GF-D8 (cell line): Measurements from ENCODE around the gene PMFBP1.
"Not testable (repeated sequence)": the region's sequence is repeated elsewhere in the genome, so short reads cannot be mapped to it uniquely, and the experiment has no call there.

ENCODE experiments used
- DNase-seq: peaks from one replicate; lab custom pipeline; 2025; lab: John Stamatoyannopoulos, UW

The PMFBP1 gene

DNA sequence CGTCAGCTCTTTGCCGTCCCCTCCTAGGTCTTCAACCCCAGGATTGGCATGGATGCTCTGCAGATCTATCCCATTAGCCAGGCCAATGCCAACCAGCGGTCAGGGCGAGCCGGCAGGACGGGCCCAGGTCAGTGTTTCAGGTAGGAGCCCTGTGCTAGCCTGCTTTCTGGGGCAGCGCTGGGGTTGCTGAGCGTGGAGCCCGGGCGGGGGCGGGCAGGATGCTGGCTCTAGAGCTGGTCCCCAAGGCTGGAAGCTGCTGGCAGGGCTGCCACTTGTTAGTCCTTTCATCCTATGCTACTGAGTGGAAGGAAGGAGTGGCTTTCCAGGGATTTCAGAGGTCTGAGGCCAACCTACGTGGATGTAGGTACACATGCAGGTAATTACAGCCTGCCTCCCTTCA lies 66.0 kb downstream of the PMFBP1 start:
- DNase-seq = no peak

DNA sequence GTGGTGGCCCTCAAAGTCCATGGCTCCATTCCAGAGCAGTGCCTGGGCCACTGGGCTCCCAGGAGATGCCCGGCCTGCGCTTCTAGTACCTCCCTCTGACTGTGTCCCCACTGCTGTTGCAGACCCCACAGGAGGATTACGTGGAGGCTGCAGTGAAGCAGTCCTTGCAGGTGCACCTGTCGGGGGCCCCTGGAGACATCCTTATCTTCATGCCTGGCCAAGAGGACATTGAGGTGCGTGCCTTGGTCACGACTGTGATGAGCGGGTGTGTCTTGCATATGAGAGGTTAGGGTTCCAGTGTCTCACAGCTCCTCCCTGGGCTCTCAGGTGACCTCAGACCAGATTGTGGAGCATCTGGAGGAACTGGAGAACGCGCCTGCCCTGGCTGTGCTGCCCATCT lies 67.0 kb downstream of the PMFBP1 start:
- no peak for DNase-seq

GRCh38 chr16:72101195-72101594 lies 70.8 kb downstream of the PMFBP1 start:
- DNase-seq = no peak

DNA sequence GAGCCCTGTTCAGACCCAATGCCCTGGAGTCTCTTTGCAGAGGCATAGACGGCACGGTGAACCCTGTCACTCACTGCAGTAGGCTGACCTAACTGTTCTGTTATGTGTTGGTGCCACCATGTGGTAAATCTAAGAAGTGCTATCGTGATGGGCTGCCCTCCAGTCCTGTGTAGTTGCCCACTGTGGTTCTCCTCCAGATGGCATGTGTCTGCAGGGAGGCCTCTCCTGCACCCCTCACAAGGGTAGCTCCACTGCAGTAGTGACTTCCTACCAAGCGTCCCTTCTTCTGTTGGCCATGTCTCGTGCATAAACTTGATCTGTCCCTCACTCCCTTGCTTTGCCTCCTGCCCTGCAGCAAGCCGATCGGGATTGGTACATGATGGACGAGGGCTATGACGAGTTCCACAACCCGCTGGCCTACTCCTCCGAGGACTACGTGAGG lies 72.6 kb downstream of the PMFBP1 start:
- no peak for DNase-seq

- DNase-seq = no peak
Observed at GRCh38 chr16:72098936-72099335, 73.0 kb downstream of the PMFBP1 start.

- no peak for DNase-seq
Observed at GRCh38 chr16:72094266-72094610, 77.7 kb downstream of the PMFBP1 start.

GRCh38 chr16:72093448-72094265 lies 78.3 kb downstream of the PMFBP1 start, which contains the start of the genes DHX38 and TXNL4B:
TSS of gene DHX38 (plus strand) at chr16:72093847. CDS start at chr16:72096158, 2,311 bp downstream.
TSS of gene TXNL4B (minus strand) at chr16:72093620. CDS start at chr16:72090749, 2,871 bp downstream.
- DNase-seq = peak; percentile 97

DNA sequence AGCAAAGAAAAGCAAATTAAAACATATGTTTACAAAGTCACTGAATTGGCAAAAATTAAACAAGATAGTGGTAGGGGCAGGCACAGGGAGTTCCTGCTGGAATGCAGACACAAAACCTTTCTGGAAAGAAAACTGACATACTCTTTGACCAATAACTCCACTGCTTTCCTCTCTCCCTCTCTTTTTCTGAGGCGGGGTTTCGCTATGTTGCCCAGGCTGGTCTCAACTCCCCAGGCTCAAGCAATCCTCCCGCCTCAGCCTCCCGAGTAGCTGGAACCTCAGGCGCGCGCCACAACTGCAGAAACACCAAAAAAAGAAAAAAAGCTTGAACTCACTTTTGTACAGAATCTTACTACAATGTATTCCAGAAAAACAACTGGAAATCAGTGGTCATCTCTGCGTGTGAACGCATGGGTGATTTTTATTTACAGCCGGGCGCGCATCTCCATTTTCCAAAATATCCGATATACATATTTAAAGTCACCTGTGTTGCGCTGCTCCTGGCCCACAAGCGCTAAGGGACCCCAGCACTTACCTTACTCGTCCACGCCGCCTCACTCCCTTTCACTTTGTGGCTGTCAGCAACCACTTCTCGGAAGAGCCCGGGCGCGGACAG lies 79.0 kb downstream of the PMFBP1 start:
- DNase-seq = no peak

DNA sequence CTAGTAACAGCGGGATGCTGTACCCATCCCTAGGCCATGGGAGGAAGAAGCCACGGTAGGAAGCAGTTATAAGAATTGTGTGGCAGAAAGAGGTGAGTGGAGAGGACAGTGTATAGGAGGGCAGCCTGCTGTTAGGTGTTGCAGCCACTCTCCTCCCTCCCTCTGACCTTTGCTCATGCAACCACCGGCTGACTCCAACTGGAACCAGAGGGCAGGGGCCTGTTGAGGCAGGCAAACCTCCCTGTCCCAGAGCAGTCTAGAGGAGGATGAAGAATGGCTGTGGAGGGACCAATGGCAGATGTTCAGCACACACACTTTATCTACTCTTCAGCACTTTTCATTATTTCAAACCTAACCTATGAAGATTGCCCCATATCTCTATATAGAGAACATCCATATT lies 80.7 kb downstream of the PMFBP1 start:
- DNase-seq = no peak

DNA sequence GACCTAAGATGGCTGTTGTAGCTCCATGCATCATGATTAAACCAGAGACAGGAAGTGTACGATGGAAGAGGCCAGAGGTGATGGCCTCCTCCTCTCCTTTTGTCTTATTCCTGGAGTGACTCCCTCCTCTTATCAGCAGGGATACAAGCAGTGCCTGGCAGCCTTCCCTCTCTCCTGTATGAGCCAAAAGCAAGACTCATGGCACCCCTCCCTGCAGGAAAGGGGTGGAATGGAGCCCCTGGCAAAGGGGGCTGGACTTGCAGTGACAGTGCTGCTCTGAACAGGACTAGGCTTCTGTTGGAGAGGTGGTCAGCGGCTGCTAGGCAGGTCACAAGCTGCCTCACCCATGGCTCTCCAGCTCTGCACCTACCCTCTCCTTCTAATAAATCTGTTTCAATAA lies 87.0 kb downstream of the PMFBP1 start:
- DNase-seq = no peak

DNA sequence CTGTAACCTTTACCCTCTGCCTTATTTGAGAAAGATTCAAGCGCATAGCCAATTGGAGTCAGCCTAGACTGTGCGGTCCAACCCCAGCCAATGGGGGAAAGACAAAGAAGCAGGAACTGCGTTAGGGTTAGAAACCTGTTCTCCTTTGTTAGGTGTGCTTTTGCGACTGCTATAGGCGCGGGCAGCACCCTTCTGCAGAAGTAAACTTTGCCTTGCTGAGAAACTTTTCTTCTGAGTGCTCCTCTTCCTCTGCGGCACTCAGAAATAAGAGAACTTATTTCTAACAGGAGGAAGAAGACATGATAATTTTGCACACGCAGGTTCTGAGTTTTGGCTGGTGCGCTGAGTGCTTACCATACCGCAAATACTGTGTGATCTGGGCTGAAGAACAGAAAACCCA lies 87.5 kb downstream of the PMFBP1 start:
- no peak for DNase-seq

DNA sequence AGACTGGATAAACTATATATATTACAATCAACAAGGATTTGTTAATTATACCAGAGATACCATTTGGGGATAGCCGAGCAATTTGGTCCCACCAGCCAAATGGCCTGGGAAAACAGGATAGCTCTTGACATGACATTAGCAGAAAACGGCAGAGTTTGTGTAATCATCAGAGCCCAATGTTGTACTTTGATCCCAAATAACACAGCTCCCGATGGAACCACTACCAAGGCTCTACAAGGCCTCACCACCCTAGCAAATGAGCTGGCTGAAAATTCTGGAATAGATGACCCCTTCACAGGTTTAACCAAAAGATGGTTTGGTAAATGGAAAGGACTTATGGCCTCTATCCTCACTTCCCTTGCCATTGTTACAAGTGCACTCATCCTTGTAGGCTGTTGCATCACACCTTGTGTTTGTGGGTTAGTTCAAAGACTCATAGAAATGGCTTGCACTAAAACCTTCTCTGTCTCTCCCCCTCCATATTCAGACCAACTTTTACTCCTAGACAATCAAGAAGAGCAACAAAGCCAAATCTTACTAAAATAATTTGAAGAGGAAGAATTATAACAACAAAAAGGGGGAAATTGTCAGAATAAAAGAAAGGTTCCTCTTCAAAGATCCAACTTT lies 88.1 kb downstream of the PMFBP1 start:
- DNase-seq = no peak

DNA sequence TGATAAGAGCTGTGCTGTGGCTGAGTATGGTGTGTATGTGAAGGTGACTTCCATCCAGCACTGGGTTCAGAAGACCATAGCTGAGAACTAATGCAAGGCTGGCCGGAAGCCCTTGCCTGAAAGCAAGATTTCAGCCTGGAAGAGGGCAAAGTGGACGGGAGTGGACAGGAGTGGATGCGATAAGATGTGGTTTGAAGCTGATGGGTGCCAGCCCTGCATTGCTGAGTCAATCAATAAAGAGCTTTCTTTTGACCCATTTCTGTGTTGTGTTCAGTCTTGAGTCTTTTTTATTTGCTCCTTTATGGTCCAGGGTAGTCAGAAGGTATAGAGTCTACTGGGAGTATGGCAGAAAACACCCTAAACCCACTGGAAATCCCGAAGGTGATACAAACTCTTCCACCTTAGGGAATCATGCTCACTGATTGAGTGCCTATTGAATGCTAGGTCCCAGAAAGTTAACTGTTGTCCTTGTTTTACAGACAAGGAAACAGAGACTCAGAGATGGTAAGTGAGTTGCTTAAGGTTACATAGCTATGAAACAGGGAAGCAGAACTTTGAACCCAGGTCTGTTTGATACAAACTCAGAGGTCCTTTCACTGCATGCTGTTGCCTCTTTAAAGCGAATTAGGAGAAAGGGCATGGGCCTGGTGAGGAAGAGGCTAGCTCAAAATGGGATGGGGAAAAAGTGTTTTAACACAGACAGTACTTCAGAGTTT lies 94.8 kb downstream of the PMFBP1 start:
- DNase-seq = not testable (repeated sequence)

DNA sequence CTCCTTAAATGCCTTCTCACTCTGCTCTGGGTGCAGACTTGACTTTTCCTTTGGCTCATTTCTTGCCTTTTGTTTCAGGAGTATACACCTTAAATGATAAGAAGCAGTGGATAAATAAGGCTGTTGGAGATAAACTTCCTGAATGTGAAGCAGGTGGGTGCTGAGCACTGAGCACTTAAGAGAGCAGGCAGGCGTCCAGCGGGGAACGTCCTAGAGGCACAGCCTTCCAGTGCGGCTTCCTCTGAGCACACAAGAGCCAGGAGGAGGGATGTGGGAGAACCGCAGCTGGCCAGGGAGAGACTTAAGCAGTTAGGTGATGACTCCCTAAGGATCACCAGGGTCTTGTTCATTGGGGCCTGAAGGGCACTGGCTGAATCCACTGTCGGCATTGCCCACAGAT lies 96.9 kb downstream of the PMFBP1 start:
- DNase-seq = not testable (repeated sequence)

GRCh38 chr16:72073560-72074230 lies 98.3 kb downstream of the PMFBP1 start:
- no peak for DNase-seq

DNA sequence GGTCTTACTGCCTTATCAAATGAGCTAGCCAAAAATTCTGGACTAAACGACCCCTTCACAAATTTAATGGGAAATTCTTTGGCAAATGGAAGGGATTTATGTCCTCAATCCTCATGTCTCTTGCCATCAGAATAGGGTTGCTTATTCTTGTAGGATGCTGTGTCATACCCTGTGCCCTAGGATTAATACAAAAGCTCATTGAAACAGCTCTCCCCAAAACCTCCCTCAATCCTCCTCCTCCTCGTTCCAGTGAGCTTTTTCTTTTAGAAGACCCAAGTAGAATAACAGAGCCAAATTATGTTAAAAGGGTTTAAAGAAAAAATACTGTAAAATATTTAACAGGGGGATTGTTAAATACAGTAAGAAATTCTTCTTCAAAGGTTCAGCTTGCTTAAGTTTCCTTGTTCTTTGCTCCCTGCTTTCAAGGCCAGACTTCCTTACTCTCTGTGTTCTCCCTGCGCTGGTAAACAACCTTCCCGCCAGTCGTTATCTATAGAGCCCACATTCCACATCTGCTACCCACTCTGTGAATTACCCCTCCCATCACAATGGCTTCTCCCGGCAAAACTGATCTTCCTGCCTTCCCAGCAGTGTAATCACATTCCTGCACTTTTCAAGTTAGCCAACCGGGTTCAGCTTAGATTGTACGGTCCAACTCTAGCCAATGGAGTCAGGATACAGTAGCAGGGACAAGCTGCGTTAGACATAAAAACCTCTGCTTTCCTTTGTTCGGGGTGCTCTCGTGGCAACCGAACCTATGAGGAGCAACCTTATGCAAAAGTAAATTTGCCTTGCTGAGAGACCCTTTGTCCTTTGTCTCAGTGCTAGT lies 99.2 kb downstream of the PMFBP1 start:
- no peak for DNase-seq
